ENCODE data around the gene TEX9.

Gene TEX9

GRCh38 chr15:56440214-56440770 lies 75.1 kb downstream of the TEX9 start:
- in situ Hi-C loops (cut with HindIII; ENCODE audit: low sequenced_read_pairs), result no loop called here

- in situ Hi-C loops (cut with HindIII; ENCODE audit: low sequenced_read_pairs), result no loop called here
Observed at GRCh38 chr15:56442354-56442753, 77.1 kb downstream of the TEX9 start.

- in situ Hi-C loops (cut with HindIII; ENCODE audit: low sequenced_read_pairs), result no loop called here
Observed at GRCh38 chr15:56445746-56446145, 80.5 kb downstream of the TEX9 start.

- in situ Hi-C loops (cut with HindIII; ENCODE audit: low sequenced_read_pairs), result no loop called here
Observed at GRCh38 chr15:56454836-56455235, 89.6 kb downstream of the TEX9 start.

- in situ Hi-C loops (cut with HindIII; ENCODE audit: low sequenced_read_pairs), result no loop called here
Observed at GRCh38 chr15:56456229-56456628, 91.0 kb downstream of the TEX9 start.

GRCh38 chr15:56459096-56459495 lies 93.9 kb downstream of the TEX9 start:
- in situ Hi-C loops (cut with HindIII; ENCODE audit: low sequenced_read_pairs), result no loop called here

- in situ Hi-C loops (cut with HindIII; ENCODE audit: low sequenced_read_pairs), result no loop called here
Observed at GRCh38 chr15:56460071-56460470, 94.8 kb downstream of the TEX9 start.

GRCh38 chr15:56460947-56461346 lies 95.7 kb downstream of the TEX9 start:
- in situ Hi-C loops (cut with HindIII; ENCODE audit: low sequenced_read_pairs), result no loop called here

- in situ Hi-C loops (cut with HindIII; ENCODE audit: low sequenced_read_pairs), result no loop called here
Observed at GRCh38 chr15:56464893-56465520, 99.8 kb downstream of the TEX9 start, which contains the start of gene MNS1. Gene MNS1, minus strand, starts transcription at chr15:56465137. Its CDS starts 165 bp downstream, at chr15:56464972.

- in situ Hi-C loops (cut with HindIII; ENCODE audit: low sequenced_read_pairs), result no loop called here
Observed at GRCh38 chr15:56467616-56468015, 102.4 kb downstream of the TEX9 start.

- in situ Hi-C loops (cut with HindIII; ENCODE audit: low sequenced_read_pairs), result no loop called here
Observed at GRCh38 chr15:56468401-56468800, 103.2 kb downstream of the TEX9 start.

GRCh38 chr15:56469483-56469882 lies 104.3 kb downstream of the TEX9 start:
- in situ Hi-C loops (cut with HindIII; ENCODE audit: low sequenced_read_pairs), result no loop called here

- in situ Hi-C loops (cut with HindIII; ENCODE audit: low sequenced_read_pairs), result no loop called here
Observed at GRCh38 chr15:56471440-56472069, 106.3 kb downstream of the TEX9 start.

- in situ Hi-C loops (cut with HindIII; ENCODE audit: low sequenced_read_pairs), result no loop called here
Observed at GRCh38 chr15:56472278-56472677, 107.1 kb downstream of the TEX9 start.

GRCh38 chr15:56473017-56473416 lies 107.8 kb downstream of the TEX9 start:
- in situ Hi-C loops (cut with HindIII; ENCODE audit: low sequenced_read_pairs), result no loop called here

GRCh38 chr15:56475351-56475750 lies 110.1 kb downstream of the TEX9 start:
- in situ Hi-C loops (cut with HindIII; ENCODE audit: low sequenced_read_pairs), result loop anchor here (25.0 kb wide), 2 partner anchors 387 to 812 kb away; no protein-coding TSS in a partner anchor
